ENCODE measurements around the gene CLCN4.

Gene CLCN4

DNA sequence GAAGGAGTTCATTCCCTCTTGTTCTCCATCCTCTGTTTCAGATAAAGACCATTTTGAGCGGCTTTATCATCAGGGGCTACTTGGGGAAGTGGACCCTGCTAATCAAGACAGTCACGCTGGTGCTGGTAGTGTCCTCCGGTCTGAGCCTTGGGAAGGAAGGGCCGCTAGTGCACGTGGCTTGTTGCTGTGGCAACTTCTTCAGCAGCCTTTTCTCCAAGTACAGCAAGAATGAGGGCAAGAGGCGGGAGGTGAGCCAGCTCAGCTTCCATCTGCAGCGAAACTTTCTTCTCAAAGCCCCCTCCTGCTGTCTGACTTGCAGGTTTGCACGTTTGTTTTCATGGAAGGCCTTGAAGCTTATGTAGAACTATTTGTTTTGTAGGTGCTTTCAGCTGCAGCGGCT is 49.5 kb downstream of the CLCN4 start:
- H3K36me3 ChIP-seq (replicated peaks) = no peaks in the 10 kb centered on the region
- TF ChIP-seq, protein P1, sequence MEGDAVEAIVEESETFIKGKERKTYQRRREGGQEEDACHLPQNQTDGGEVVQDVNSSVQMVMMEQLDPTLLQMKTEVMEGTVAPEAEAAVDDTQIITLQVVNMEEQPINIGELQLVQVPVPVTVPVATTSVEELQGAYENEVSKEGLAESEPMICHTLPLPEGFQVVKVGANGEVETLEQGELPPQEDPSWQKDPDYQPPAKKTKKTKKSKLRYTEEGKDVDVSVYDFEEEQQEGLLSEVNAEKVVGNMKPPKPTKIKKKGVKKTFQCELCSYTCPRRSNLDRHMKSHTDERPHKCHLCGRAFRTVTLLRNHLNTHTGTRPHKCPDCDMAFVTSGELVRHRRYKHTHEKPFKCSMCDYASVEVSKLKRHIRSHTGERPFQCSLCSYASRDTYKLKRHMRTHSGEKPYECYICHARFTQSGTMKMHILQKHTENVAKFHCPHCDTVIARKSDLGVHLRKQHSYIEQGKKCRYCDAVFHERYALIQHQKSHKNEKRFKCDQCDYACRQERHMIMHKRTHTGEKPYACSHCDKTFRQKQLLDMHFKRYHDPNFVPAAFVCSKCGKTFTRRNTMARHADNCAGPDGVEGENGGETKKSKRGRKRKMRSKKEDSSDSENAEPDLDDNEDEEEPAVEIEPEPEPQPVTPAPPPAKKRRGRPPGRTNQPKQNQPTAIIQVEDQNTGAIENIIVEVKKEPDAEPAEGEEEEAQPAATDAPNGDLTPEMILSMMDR (IDR thresholded peaks at IDR 0.05; ENCODE audit: low read depth, low read length, missing control alignments) = no peak
- no peak overlapping the region for H3K27ac ChIP-seq
- H3K4me3 ChIP-seq (ENCODE audit: low read depth, low read length) = no peak overlapping the region
- in situ Hi-C loops (cut with HindIII; ENCODE audit: low pct_ligation_motif_present, low sequenced_read_pairs) = no loop called here
- DNase-seq = no peak
- no peaks in the 10 kb centered on the region for H3K27me3 ChIP-seq (replicated peaks)

DNA sequence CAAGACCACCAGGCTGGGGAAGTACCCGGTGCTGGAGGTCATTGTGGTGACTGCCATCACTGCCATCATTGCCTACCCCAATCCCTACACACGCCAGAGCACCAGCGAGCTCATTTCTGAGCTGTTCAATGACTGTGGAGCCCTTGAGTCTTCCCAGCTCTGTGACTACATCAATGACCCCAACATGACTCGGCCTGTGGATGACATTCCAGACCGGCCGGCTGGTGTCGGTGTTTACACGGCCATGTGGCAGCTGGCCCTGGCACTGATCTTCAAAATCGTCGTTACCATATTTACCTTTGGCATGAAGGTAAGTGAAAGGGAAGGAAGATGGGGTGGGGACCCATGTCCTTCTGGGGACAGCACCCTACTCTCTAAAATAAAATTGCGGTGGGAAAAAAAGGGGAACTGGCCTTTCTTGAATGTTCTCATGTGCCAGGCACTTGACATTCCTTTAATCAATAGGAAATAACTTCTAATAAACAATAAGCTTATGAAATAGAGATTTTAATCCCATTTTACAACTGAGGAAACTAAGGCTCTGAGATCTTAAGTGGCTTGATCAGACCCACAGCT is 51.6 kb downstream of the CLCN4 start:
- in situ Hi-C loops (cut with HindIII; ENCODE audit: low pct_ligation_motif_present, low sequenced_read_pairs) = no loop called here
- no peak overlapping the region for H3K4me3 ChIP-seq (ENCODE audit: low read depth, low read length)
- DNase-seq = no peak
- no peaks in the 10 kb centered on the region for H3K27me3 ChIP-seq (replicated peaks)
- TF ChIP-seq, protein P1 (IDR thresholded peaks at IDR 0.05; ENCODE audit: low read depth, low read length, missing control alignments) = no peak
- no peaks in the 10 kb centered on the region for H3K36me3 ChIP-seq (replicated peaks)
- H3K27ac ChIP-seq = no peak overlapping the region

DNA sequence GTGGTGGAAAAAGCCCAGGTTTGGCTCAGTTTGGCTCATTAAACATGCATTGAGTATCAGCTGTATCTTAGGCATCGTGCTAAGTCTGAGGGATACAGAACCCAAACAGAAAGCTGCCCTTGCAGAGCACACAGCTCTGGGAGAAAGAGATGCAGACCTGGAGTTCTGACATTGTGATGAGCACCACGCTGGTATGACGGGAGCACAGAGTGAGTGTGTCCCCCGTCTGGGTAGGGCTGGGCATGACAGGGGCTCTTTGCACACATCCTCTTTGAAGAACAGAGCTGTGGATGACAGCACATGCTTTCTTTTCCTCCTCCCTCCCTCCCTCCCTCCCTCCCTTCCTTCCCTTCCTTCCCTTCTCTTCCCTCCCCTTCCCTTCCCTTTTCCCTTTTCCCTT is 52.2 kb downstream of the CLCN4 start:
- Histone ChIP-seq H3K4me3 (ENCODE audit: low read depth, low read length) (no peak overlapping the region), H3K36me3 (replicated peaks) (no peaks in the 10 kb centered on the region), H3K27ac (no peak overlapping the region), H3K27me3 (replicated peaks) (no peaks in the 10 kb centered on the region)
- no peak for DNase-seq
- in situ Hi-C loops (cut with HindIII; ENCODE audit: low pct_ligation_motif_present, low sequenced_read_pairs) = no loop called here
- TF ChIP-seq, protein P1 (IDR thresholded peaks at IDR 0.05; ENCODE audit: low read depth, low read length, missing control alignments) = no peak

DNA sequence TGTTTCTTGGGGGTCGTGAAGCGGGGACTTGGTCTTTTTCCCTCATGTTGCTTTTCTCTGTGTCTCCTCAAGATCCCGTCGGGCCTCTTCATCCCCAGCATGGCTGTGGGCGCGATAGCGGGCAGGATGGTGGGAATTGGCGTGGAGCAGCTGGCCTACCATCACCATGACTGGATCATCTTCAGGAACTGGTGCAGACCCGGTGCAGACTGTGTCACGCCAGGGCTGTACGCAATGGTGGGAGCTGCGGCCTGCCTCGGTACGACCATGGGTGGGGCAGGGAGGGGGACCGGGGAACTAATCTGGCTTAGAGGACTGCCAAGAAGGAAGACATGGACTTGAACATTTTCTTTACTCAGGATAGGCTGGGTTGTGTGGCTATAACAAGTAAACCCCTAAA is 55.6 kb downstream of the CLCN4 start:
- no peaks in the 10 kb centered on the region for H3K36me3 ChIP-seq (replicated peaks)
- no peaks in the 10 kb centered on the region for H3K27me3 ChIP-seq (replicated peaks)
- H3K27ac ChIP-seq = no peak overlapping the region
- no peak for DNase-seq
- TF ChIP-seq, protein P1 (IDR thresholded peaks at IDR 0.05; ENCODE audit: low read depth, low read length, missing control alignments) = no peak
- in situ Hi-C loops (cut with HindIII; ENCODE audit: low pct_ligation_motif_present, low sequenced_read_pairs) = no loop called here
- no peak overlapping the region for H3K4me3 ChIP-seq (ENCODE audit: low read depth, low read length)

DNA sequence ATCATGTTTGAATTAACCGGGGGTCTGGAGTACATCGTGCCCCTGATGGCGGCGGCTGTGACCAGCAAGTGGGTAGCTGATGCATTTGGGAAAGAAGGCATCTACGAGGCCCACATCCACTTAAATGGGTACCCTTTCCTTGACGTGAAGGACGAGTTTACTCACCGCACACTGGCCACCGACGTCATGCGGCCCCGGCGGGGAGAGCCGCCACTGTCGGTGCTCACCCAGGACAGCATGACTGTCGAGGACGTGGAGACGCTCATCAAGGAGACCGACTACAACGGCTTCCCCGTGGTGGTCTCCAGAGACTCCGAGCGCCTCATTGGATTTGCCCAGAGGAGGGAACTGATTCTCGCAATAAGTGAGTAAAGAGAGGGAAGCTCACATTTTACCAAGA is 56.9 kb downstream of the CLCN4 start:
- in situ Hi-C loops (cut with HindIII; ENCODE audit: low pct_ligation_motif_present, low sequenced_read_pairs) = no loop called here
- H3K4me3 ChIP-seq (ENCODE audit: low read depth, low read length) = no peak overlapping the region

More for the DNA sequence above, 56.9 kb downstream of the CLCN4 start:
- DNase-seq = no peak
- no peak overlapping the region for H3K27ac ChIP-seq
- no peaks in the 10 kb centered on the region for H3K27me3 ChIP-seq (replicated peaks)
- TF ChIP-seq, protein P1 (IDR thresholded peaks at IDR 0.05; ENCODE audit: low read depth, low read length, missing control alignments) = no peak
- no peaks in the 10 kb centered on the region for H3K36me3 ChIP-seq (replicated peaks)
